Type B pancreatic cell (in vitro differentiated cells): ENCODE data around the gene HSPA12B. TPM values are rescaled to one million over a fixed set of nuclear protein-coding genes. Genes with fewer than 3 reads are reported as not detected.

ENCODE experiments used
- DNase-seq: peaks from one replicate; pipeline ENCODE4 v3.0.0; 2021; ENCODE audit warnings: mixed read lengths; ENCODE audit not compliant: unreplicated experiment; ENCODE audit errors: extremely low spot score
- H3K27ac Mint-ChIP-seq: 2 replicates; pipeline ENCODE4 v1.8.0; 2021; ENCODE audit warnings: mild to moderate bottlenecking, mixed read lengths
- H3K27me3 Mint-ChIP-seq: 2 replicates; pipeline ENCODE4 v1.8.0; 2021; ENCODE audit warnings: mixed read lengths
- H3K36me3 Mint-ChIP-seq: 2 replicates; pipeline ENCODE4 v1.8.0; 2021; ENCODE audit warnings: mixed read lengths
- H3K4me1 Mint-ChIP-seq: one replicate; pipeline ENCODE4 v1.8.0; 2021; ENCODE audit warnings: mixed read lengths; ENCODE audit not compliant: unreplicated experiment
- H3K4me3 Mint-ChIP-seq: 2 replicates; pipeline ENCODE4 v1.8.0; 2021; ENCODE audit warnings: mild to moderate bottlenecking, mixed read lengths
- H3K9me3 Mint-ChIP-seq: 2 replicates; pipeline ENCODE4 v1.8.0; 2021; ENCODE audit warnings: mixed read lengths
- total RNA-seq: library from RNA; stranded (reverse); gene quantifications from 2 replicates; pipeline ENCODE4 v1.2.1, GENCODE V29; 2021; ENCODE audit warnings: low replicate concordance
- TF ChIP-seq, protein P1 (sequence below): fragments of 200-600 bp; sonication (generic); conservative IDR thresholded peaks from 2 replicates; pipeline ENCODE4 v1.5.0; 2021; ENCODE audit warnings: antibody characterized with exemption, mild to moderate bottlenecking

Gene HSPA12B
- total RNA-seq, 1 donor from 2014 or later = 5.2 TPM

DNA sequence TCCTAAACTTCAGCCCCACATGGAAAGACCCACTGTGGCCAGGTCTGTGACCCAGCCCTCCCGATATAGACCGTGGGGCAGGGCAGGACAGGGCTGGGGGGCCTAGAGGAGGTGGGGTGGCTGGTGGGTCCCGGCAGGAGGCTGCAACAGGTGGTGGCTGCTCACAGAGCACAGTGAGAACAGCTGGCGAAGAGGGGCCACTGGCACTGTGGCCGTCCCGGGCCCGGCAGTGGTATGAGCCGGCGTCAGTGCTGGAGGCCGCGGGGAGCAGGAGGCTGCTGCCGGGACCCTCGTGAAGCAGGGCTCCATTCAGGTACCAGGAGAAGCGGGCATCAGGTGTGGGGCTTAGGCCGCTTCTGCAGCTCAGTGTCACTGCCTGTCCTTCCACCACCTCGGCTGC is 33.4 kb upstream of the HSPA12B start:
- no peak overlapping the region for H3K27ac Mint-ChIP-seq
- H3K36me3 Mint-ChIP-seq = no peaks in the 10 kb centered on the region
- no peaks in the 10 kb centered on the region for H3K9me3 Mint-ChIP-seq
- DNase-seq = no peak
- TF ChIP-seq, protein P1, sequence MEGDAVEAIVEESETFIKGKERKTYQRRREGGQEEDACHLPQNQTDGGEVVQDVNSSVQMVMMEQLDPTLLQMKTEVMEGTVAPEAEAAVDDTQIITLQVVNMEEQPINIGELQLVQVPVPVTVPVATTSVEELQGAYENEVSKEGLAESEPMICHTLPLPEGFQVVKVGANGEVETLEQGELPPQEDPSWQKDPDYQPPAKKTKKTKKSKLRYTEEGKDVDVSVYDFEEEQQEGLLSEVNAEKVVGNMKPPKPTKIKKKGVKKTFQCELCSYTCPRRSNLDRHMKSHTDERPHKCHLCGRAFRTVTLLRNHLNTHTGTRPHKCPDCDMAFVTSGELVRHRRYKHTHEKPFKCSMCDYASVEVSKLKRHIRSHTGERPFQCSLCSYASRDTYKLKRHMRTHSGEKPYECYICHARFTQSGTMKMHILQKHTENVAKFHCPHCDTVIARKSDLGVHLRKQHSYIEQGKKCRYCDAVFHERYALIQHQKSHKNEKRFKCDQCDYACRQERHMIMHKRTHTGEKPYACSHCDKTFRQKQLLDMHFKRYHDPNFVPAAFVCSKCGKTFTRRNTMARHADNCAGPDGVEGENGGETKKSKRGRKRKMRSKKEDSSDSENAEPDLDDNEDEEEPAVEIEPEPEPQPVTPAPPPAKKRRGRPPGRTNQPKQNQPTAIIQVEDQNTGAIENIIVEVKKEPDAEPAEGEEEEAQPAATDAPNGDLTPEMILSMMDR = no peak
- no peaks in the 10 kb centered on the region for H3K4me1 Mint-ChIP-seq
- peaks cover 5% of the 10 kb centered on the region for H3K27me3 Mint-ChIP-seq
- H3K4me3 Mint-ChIP-seq = no peak overlapping the region

DNA sequence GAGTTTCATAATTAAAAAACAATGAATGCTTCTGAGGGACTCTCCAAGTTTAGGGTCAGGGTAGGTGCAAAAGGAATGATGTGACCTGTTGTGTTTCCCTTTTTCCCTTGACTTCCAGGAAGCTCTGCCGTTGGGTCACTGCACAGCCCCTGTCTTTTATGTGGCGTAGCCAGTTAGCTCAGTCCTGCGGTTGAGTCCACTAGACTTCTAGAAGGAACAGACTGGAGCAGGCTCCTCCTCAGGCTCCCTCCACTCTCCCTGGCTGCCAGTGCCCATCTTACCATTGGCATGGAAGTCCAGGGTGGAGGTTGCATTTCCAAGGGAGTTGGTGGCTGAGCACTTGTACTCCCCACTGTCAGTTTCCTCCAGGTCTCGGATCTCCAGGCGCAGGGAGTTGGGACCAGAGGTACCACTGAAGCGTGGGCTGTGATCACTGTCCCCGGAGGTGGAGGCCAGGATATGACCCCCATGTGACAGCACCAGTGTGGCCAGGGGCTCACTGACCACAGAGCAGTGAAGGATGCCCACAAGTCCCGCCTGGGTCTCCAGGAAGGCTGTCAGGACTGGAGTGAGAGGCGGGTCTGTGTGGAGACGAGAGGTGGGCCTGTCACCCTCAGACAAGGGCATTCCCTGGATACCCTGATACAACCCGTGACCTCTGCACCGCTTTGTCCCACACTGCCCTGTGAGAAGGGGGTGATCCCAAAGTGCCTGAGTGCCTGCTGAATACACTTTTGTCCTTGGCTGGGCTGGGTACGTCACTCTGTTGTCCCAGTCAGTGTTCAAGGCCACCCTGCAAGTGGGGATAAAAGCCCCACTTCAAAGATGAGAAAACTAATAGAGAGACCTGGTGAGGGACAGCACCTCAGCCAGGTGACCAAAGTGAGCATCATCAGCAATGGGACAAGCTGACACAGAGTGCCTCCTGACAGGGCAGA is 31.2 kb upstream of the HSPA12B start:
- no peak for DNase-seq
- Mint-ChIP-seq H3K9me3 (no peaks in the 10 kb centered on the region), H3K4me1 (no peaks in the 10 kb centered on the region), H3K36me3 (no peaks in the 10 kb centered on the region), H3K4me3 (no peak overlapping the region), H3K27ac (no peak overlapping the region), H3K27me3 (peaks cover 5% of the 10 kb centered on the region)
- TF ChIP-seq, protein P1 = no peak

DNA sequence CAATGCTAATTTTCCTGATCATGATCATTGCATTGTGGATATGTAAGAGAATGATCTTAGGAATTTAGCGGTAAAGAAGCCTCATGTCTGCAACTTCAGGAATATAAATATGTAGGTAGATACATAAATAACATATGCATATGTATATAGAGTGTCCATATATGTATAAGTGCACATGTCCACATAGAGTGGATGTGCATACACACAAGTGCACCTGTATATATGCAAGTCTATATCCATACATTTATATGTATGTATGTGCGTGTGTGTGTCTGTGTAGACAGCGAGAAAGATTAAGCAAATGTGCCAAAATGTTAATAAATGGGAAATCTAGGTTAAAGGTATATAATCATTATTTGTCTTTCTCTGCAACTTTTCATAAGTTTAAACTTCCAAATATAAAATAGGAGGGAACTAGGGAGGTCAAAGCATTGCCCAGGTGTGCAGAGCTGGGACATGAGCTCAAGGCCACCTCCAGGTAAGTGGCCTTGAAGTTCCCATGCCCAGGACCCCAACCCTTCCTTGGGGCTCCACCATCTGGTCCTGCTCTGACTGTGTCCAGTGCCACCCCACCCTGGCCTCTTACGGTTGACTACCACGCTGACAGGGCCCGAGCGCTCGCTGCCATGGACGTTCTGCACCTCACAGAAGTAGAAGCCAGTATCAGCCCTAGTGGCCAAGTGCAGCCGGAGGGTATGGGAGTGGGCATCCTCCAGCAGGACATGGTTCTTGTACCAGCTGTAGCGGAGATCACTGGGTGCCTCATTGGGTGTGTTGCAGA is 29.7 kb upstream of the HSPA12B start:
- Mint-ChIP-seq H3K27me3 (peaks cover 8% of the 10 kb centered on the region), H3K9me3 (no peaks in the 10 kb centered on the region), H3K27ac (no peak overlapping the region), H3K4me1 (no peaks in the 10 kb centered on the region), H3K36me3 (no peaks in the 10 kb centered on the region), H3K4me3 (no peak overlapping the region)
- TF ChIP-seq, protein P1 = no peak
- no peak for DNase-seq

DNA sequence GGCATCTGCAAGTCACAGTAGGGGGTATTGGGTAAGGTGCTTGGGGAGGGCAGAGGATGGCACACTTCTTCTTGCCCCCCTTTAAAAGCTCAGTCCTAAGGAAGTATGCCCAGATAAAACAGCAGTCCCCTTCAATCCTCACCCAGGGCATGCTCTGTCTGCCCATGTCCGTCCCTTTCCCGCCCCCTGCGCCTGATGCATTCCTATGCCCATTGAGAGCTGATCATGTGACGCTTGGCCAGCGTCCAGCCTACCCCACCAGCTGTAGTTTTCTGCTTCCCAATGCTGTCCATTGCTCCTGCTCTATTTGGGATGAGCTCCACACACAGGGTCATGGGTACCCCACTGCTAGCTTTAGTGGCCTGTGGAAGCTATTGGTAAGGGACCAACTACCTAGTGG is 28.4 kb upstream of the HSPA12B start:
- Mint-ChIP-seq H3K9me3 (no peaks in the 10 kb centered on the region), H3K27me3 (peaks cover 9% of the 10 kb centered on the region), H3K27ac (no peak overlapping the region), H3K4me1 (no peaks in the 10 kb centered on the region), H3K36me3 (no peaks in the 10 kb centered on the region), H3K4me3 (no peak overlapping the region)
- TF ChIP-seq, protein P1 = no peak
- DNase-seq = no peak

DNA sequence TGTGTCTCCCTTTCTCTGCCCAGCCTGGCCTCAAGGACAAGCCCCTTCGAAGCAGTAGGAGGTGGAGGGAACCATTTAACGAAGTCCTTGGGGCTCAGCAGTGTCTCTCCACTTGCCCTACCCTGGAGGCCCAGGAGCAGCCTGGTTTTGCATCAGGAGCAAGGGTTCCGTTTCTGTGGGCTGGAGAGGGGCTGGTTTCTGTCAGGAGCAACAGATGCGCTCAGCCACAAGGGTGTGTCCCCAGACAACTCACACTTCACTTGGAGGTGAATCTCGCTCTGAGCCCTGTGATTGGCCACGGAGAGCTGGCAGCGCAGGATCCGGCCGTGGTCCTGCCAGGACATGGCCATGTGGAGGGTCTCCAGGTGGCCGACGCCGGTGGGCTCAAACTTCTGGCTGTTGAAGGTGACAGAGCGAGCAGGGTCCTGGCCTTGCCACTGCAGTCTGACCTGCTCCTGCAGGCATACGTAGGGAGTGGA is 27.0 kb upstream of the HSPA12B start:
- TF ChIP-seq, protein P1 = no peak
- Mint-ChIP-seq H3K4me3 (no peak overlapping the region), H3K4me1 (no peaks in the 10 kb centered on the region), H3K27me3 (peaks cover 9% of the 10 kb centered on the region), H3K9me3 (no peaks in the 10 kb centered on the region), H3K27ac (no peak overlapping the region), H3K36me3 (no peaks in the 10 kb centered on the region)
- DNase-seq = no peak
